GM23338 (cell line): Measurements from ENCODE around the gene GRIK4. TPM values are rescaled to one million over a fixed set of nuclear protein-coding genes. Genes with fewer than 3 reads are reported as not detected.

Source experiments
- ATAC-seq: fragments of 200-7000 bp; cut with Tn5 transposase; 3 replicates; pipeline ENCODE4 v1.9.1; 2020
- DNase-seq: peaks from one replicate; pipeline ENCODE4 v3.0.0-alpha.2; 2015; ENCODE audit warnings: low spot score
- H2AFZ ChIP-seq: fragments of 200-600 bp; sonication (generic); 2 replicates; pipeline ENCODE4 v1.8.0; 2016; ENCODE audit warnings: antibody characterized with exemption, mild to moderate bottlenecking, moderate library complexity
- H3F3A ChIP-seq: fragments of 200-600 bp; sonication (generic); replicated peaks from 2 replicates; pipeline ENCODE4 v1.8.0; 2017; ENCODE audit warnings: antibody characterized with exemption, mixed run types, low read depth
- H3K27ac ChIP-seq: fragments of 200-600 bp; sonication (generic); 2 replicates; pipeline ENCODE4 v1.6.1; 2016; ENCODE audit warnings: low read depth
- H3K27me3 ChIP-seq: fragments of 200-600 bp; sonication (generic); 2 replicates; pipeline ENCODE4 v1.8.0; 2016; ENCODE audit warnings: mild to moderate bottlenecking, mixed run types, moderate library complexity; ENCODE audit not compliant: insufficient read depth
- H3K36me3 ChIP-seq: fragments of 200-600 bp; sonication (generic); 2 replicates; pipeline ENCODE4 v1.8.0; 2016; ENCODE audit warnings: mild to moderate bottlenecking; ENCODE audit not compliant: insufficient read depth
- H3K4me1 ChIP-seq: fragments of 200-600 bp; sonication (generic); 2 replicates; pipeline ENCODE4 v1.8.0; 2016; ENCODE audit warnings: mild to moderate bottlenecking, moderate library complexity; ENCODE audit not compliant: insufficient read depth
- H3K4me2 ChIP-seq: fragments of 200-600 bp; sonication (generic); 2 replicates; pipeline ENCODE4 v1.7.1; 2017; ENCODE audit warnings: mixed run types
- H3K4me3 ChIP-seq: fragments of 200-600 bp; sonication (generic); 2 replicates; pipeline ENCODE4 v1.6.1; 2016; ENCODE audit warnings: mixed run types
- H3K79me2 ChIP-seq: fragments of 200-600 bp; sonication (generic); replicated peaks from 2 replicates; pipeline ENCODE4 v1.8.0; 2017; ENCODE audit warnings: mild to moderate bottlenecking; ENCODE audit not compliant: insufficient read depth
- H3K9me2 ChIP-seq: fragments of 200-600 bp; sonication (generic); 2 replicates; pipeline ENCODE4 v1.8.0; 2017; ENCODE audit not compliant: insufficient read depth
- H4K20me1 ChIP-seq: fragments of 200-600 bp; sonication (generic); replicated peaks from 2 replicates; pipeline ENCODE4 v1.8.0; 2017; ENCODE audit warnings: mild to moderate bottlenecking; ENCODE audit not compliant: insufficient read depth
- H3K27ac Mint-ChIP-seq: 2 replicates; pipeline ENCODE4 v1.8.0; 2020; ENCODE audit warnings: inconsistent platforms, mild to moderate bottlenecking, moderate library complexity, mixed read lengths
- H3K27me3 Mint-ChIP-seq: 3 replicates; pipeline ENCODE4 v1.8.0; 2022; ENCODE audit warnings: low read depth, mild to moderate bottlenecking, moderate library complexity, mixed read lengths, inconsistent platforms; ENCODE audit not compliant: insufficient read depth, poor library complexity
- H3K36me3 Mint-ChIP-seq: 3 replicates; pipeline ENCODE4 v1.8.0; 2021; ENCODE audit warnings: low read depth, mild to moderate bottlenecking, inconsistent platforms, moderate library complexity, mixed read lengths
- H3K4me1 Mint-ChIP-seq: 3 replicates; pipeline ENCODE4 v1.8.0; 2020; ENCODE audit warnings: mild to moderate bottlenecking, inconsistent platforms, mixed read lengths
- H3K4me3 Mint-ChIP-seq: 3 replicates; pipeline ENCODE4 v1.8.0; 2021; ENCODE audit warnings: moderate library complexity, mild to moderate bottlenecking, inconsistent platforms, mixed read lengths
- H3K9me3 Mint-ChIP-seq: 3 replicates; pipeline ENCODE4 v1.8.0; 2020; ENCODE audit warnings: moderate library complexity, mild to moderate bottlenecking, inconsistent platforms, mixed read lengths
- CREB1 ChIP-seq: fragments of 250-450 bp; sonication (Bioruptor Pico); IDR thresholded peaks from 2 replicates; pipeline ENCODE4 v1.5.0; 2020; ENCODE audit warnings: low read depth, mild to moderate bottlenecking, moderate library complexity
- CTCF ChIP-seq, 2 experiments: fragments of 200-600 bp in 1 of 2; sonication (generic) in 1 of 2; conservative IDR thresholded peaks; 2 replicates each; pipeline versions ENCODE4 v1.5.1 to v1.6.1; 2016 to 2017; ENCODE audit warnings: antibody characterized with exemption in 2 of 2, low read depth in 2 of 2, mild to moderate bottlenecking in 2 of 2, moderate library complexity in 1 of 2
- EZH2phosphoT487 ChIP-seq: fragments of 200-600 bp; sonication (generic); IDR thresholded peaks from one replicate; pipeline ENCODE4 v1.8.1; 2018; ENCODE audit warnings: antibody characterized with exemption; ENCODE audit not compliant: unreplicated experiment
- JUNB ChIP-seq: IDR thresholded peaks from one replicate; pipeline ENCODE4 v1.6.1; 2016; ENCODE audit warnings: antibody characterized with exemption; ENCODE audit not compliant: unreplicated experiment
- NANOG ChIP-seq: IDR thresholded peaks from 2 replicates; pipeline ENCODE4 v1.6.1; 2016; ENCODE audit warnings: antibody characterized with exemption, borderline replicate concordance
- POLR2AphosphoS5 ChIP-seq: IDR thresholded peaks from 2 replicates; pipeline ENCODE4 v1.6.1; 2016; ENCODE audit warnings: antibody characterized with exemption, low read depth
- REST ChIP-seq: IDR thresholded peaks from one replicate; pipeline ENCODE4 v1.6.1; 2018; ENCODE audit warnings: antibody characterized with exemption; ENCODE audit not compliant: unreplicated experiment
- STAT1 ChIP-seq: IDR thresholded peaks from one replicate; pipeline ENCODE4 v1.6.1; 2016; ENCODE audit warnings: antibody characterized with exemption; ENCODE audit not compliant: unreplicated experiment
- ZNF114 ChIP-seq: fragments of 250-450 bp; sonication (Bioruptor Pico); IDR thresholded peaks from 2 replicates; pipeline ENCODE4 v1.5.0; 2020; ENCODE audit warnings: mild to moderate bottlenecking, moderate library complexity
- ZNF462 ChIP-seq: fragments of 250-450 bp; sonication (Bioruptor Pico); IDR thresholded peaks from 2 replicates; pipeline ENCODE4 v1.5.0; 2020; ENCODE audit warnings: mild to moderate bottlenecking, moderate library complexity
- polyA plus RNA-seq: library from polyadenylated mRNA; unstranded; fragments of >200 nt; fragmentation: Nextera tagmentation; extraction: Ambion mirVana; gene quantifications from 2 replicates; pipeline ENCODE4 v1.2.1, GENCODE V29; 2016
- total RNA-seq: library from RNA; depleted of rRNA; stranded (reverse); fragments of >200 nt; shearing (Covaris generic); gene quantifications from 2 replicates; pipeline ENCODE4 v1.2.3, GENCODE V29; 2014

The GRIK4 gene
- total and polyA plus RNA-seq, 2 experiments from 2014 or later, result 0.63 to 2.2 TPM

- TF ChIP-seq ZNF462 (CRISPR knock-in tag) (no peak), ZNF114 (CRISPR knock-in tag) (no peak)
These were observed 197.1 kb downstream of the GRIK4 start (continued) for GRCh38 chr11:120708511-120709183.

DNA sequence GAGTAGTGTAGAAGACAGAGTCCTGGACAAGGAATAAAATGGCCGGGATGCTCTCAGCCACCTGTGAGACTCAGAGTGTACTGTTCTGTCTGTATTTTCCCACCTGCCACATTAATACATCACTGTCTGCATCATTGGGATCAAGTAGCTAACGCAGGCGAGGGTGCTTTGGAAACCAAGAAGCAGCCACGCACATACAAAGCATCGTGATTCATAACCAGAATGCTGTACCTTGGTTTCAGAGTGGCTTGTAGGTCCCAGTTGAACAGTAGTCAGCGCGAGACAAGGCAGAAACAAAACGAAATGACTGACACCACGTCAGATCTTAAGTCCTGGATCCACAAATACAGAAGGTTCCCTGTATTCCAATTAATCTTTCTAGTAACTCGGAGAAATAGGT lies 198.3 kb downstream of the GRIK4 start:
- no peak overlapping the region for H3K27ac Mint-ChIP-seq
- H3K27me3 Mint-ChIP-seq, result no peaks in the 10 kb centered on the region
- ATAC-seq (no peak), DNase-seq (no peak)
- no peak overlapping the region for H3K4me3 ChIP-seq
- H3K36me3 Mint-ChIP-seq, result no peaks in the 10 kb centered on the region; the same call in 2 of the 3 replicates
- H3K9me3 Mint-ChIP-seq, result peaks cover 3% of the 10 kb centered on the region; the same call in 1 of the 3 replicates
- no peaks in the 10 kb centered on the region for H3F3A ChIP-seq
- H3K27me3 ChIP-seq, result no peaks in the 10 kb centered on the region
- H3K27ac ChIP-seq, result no peak overlapping the region
- no peak overlapping the region for H3K4me2 ChIP-seq
- no peak overlapping the region for H3K4me3 Mint-ChIP-seq
- no peaks in the 10 kb centered on the region for H3K36me3 ChIP-seq
- peaks cover 27% of the 10 kb centered on the region for H3K4me1 Mint-ChIP-seq
- H3K79me2 ChIP-seq, result no peaks in the 10 kb centered on the region
- no peaks in the 10 kb centered on the region for H3K9me2 ChIP-seq
- TF ChIP-seq POLR2AphosphoS5, result no peak
- no peak for TF ChIP-seq JUNB
- no peak for TF ChIP-seq CREB1 (CRISPR knock-in tag)
- TF ChIP-seq REST, result no peak
- no peak for TF ChIP-seq ZNF114 (CRISPR knock-in tag)
- no peak for TF ChIP-seq EZH2phosphoT487
- TF ChIP-seq CTCF (conservative IDR thresholded peaks at IDR 0.05; ENCODE audit: low read depth in 2 of 2), result no peak
- no peak for TF ChIP-seq NANOG
- TF ChIP-seq STAT1, result no peak
- no peaks in the 10 kb centered on the region for H4K20me1 ChIP-seq
- no peak overlapping the region for H2AFZ ChIP-seq
- peaks cover 11% of the 10 kb centered on the region; the same call in 1 of the 2 replicates for H3K4me1 ChIP-seq
